Natural killer cell (primary cell): ENCODE data around the gene CLEC4A. TPM values are rescaled to one million over a fixed set of nuclear protein-coding genes. Genes with fewer than 3 reads are reported as not detected.
"Not testable (repeated sequence)": the region's sequence is repeated elsewhere in the genome, so short reads cannot be mapped to it uniquely, and the experiment has no call there.

ENCODE experiments used
- ATAC-seq, 3 donors: fragments of 150-1000 bp in 2 of 3; fragments of 200-7000 bp in 1 of 3; cut with Tn5 transposase; 1 replicate in 1 of 3; 2 replicates in 2 of 3; pipeline ENCODE4 v1.10.0; 2021; ENCODE audit warnings: mild to moderate bottlenecking in 2 of 3, moderate library complexity in 2 of 3
- DNase-seq, 2 donors: peaks; one replicate each; pipeline versions ENCODE4 v3.0.0 to v3.0.0-alpha.2; 2013 to 2021; ENCODE audit warnings: mixed read lengths in 1 of 2
- H3K27ac ChIP-seq: one replicate; pipeline ENCODE4 v1.5.1; 2013; ENCODE audit warnings: mild to moderate bottlenecking, low read length
- H3K27me3 ChIP-seq: one replicate; pipeline ENCODE4 v1.6.1; 2013; ENCODE audit warnings: low read length; ENCODE audit not compliant: control insufficient read depth, insufficient read depth
- H3K36me3 ChIP-seq: one replicate; pipeline ENCODE4 v1.6.1; 2013; ENCODE audit warnings: low read length; ENCODE audit not compliant: control insufficient read depth, insufficient read depth
- H3K4me1 ChIP-seq: one replicate; pipeline ENCODE4 v1.6.1; 2013; ENCODE audit warnings: low read length; ENCODE audit not compliant: control insufficient read depth, insufficient read depth
- H3K4me3 ChIP-seq: one replicate; pipeline ENCODE4 v1.5.1; 2013; ENCODE audit warnings: low read length
- H3K9me3 ChIP-seq: one replicate; pipeline ENCODE4 v1.6.1; 2013; ENCODE audit warnings: low read length; ENCODE audit not compliant: control insufficient read depth, insufficient read depth
- H3K27ac Mint-ChIP-seq, 2 donors: one replicate each; pipeline ENCODE4 v1.8.0; 2022; ENCODE audit warnings: mild to moderate bottlenecking in 2 of 2, mixed read lengths in 2 of 2, moderate library complexity in 1 of 2
- H3K27me3 Mint-ChIP-seq, 2 donors: one replicate each; pipeline ENCODE4 v1.8.0; 2022; ENCODE audit warnings: low read depth in 2 of 2, mixed read lengths in 2 of 2
- H3K36me3 Mint-ChIP-seq: one replicate; pipeline ENCODE4 v1.8.0; 2022; ENCODE audit warnings: mixed read lengths
- H3K4me1 Mint-ChIP-seq, 2 donors: one replicate each; pipeline ENCODE4 v1.8.0; 2022; ENCODE audit warnings: mixed read lengths in 2 of 2
- H3K4me3 Mint-ChIP-seq: one replicate; pipeline ENCODE4 v1.8.0; 2022; ENCODE audit warnings: mild to moderate bottlenecking, moderate library complexity, mixed read lengths
- H3K9me3 Mint-ChIP-seq, 2 donors: one replicate each; pipeline ENCODE4 v1.8.0; 2022; ENCODE audit warnings: mixed read lengths in 2 of 2
- WGBS: methylation state at CpG from one replicate; pipeline ENCODE4 v1.1.7; 2013; ENCODE audit warnings: missing lambda C conversion rate; ENCODE audit not compliant: insufficient coverage; 5-methylcytosine and 5-hydroxymethylcytosine counted together
- intact Hi-C: fragments of 100-400 bp; cut with micrococcal nuclease; formaldehyde crosslinking; loops from one replicate; pipeline ENCODE4 v1.14.2; 2022
- total RNA-seq, 4 donors: library from RNA; stranded (reverse); fragments of 120-200 nt in 1 of 4; gene quantifications; one replicate each; pipeline versions ENCODE4 v1.2.3 to v1.2.4, GENCODE V29; 2013 to 2022
- TF ChIP-seq, protein P1 (sequence below): fragments of 200-600 bp; IDR thresholded peaks from one replicate; pipeline ENCODE4 v1.8.0; 2022; ENCODE audit warnings: antibody characterized with exemption

The CLEC4A gene
- total RNA-seq, 3 donors from 2014 or later (not counting 1 experiment from before 2014, with no cell fraction given), result 1.6 to 6.9 (median 1.7) TPM

DNA sequence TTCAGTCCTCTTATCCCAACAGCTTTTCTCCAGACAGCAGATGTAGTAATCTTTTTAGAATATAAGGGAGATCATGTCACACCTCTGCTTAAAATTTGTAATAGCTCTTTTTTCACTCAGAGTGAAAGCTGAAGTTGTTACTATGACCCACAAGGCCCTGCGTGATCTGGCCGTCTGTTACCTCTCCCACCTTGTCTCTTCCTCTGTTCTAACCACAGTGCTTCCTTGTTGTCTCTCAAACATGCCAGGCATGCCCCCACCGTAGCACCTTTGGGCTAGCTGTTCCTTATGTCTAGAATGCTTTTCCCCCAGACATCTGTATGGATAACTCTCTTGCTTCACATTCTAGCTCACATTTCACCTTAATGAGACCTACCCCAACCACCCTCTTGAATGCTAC lies 34.8 kb upstream of the CLEC4A start:
- Mint-ChIP-seq H3K36me3 (peaks cover 34% of the 10 kb centered on the region), H3K4me1 (peaks cover 34 to 36% of the 10 kb centered on the region in 2 donors), H3K27ac (peak overlapping the region; percentile 86 to 90), H3K4me3 (peak overlapping the region; percentile 70), H3K27me3 (no peaks in the 10 kb centered on the region), H3K9me3 (no peaks in the 10 kb centered on the region)
- TF ChIP-seq, protein P1, sequence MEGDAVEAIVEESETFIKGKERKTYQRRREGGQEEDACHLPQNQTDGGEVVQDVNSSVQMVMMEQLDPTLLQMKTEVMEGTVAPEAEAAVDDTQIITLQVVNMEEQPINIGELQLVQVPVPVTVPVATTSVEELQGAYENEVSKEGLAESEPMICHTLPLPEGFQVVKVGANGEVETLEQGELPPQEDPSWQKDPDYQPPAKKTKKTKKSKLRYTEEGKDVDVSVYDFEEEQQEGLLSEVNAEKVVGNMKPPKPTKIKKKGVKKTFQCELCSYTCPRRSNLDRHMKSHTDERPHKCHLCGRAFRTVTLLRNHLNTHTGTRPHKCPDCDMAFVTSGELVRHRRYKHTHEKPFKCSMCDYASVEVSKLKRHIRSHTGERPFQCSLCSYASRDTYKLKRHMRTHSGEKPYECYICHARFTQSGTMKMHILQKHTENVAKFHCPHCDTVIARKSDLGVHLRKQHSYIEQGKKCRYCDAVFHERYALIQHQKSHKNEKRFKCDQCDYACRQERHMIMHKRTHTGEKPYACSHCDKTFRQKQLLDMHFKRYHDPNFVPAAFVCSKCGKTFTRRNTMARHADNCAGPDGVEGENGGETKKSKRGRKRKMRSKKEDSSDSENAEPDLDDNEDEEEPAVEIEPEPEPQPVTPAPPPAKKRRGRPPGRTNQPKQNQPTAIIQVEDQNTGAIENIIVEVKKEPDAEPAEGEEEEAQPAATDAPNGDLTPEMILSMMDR, result no peak
- intact Hi-C loops, result loop anchor here (5.0 kb wide), 1 partner anchor 156 kb away; no protein-coding TSS in a partner anchor
- Histone ChIP-seq H3K4me1 (peaks cover 27% of the 10 kb centered on the region), H3K27me3 (no peaks in the 10 kb centered on the region), H3K9me3 (no peaks in the 10 kb centered on the region), H3K36me3 (peaks cover 40% of the 10 kb centered on the region), H3K27ac (peak overlapping the region; percentile 80), H3K4me3 (no peak overlapping the region)
- peak in 1 of 2 donors; percentile 77 for DNase-seq
- WGBS, result 1% methylated on average over 3 of the region's 3 CpGs
- peak; percentile 83 to 95 (median 89) for ATAC-seq

DNA sequence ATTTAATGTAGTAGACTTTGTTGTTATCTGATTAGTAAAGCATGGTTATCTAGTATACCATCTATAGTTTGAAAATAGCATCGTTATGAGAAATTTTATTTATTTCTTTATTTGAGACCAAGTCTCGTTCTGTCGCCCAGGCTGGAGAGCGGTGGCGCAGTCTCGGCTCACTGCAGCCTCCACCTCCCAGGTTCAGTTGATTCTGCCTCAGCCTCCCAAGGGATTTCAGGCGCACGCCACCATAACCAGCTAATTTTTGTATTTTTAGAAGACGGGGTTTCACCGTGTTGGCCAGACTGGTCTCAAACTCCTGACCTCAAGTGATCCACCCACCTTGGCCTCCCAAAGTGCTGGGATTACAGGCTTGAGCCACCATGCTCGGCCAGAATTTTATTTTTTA lies 34.1 kb upstream of the CLEC4A start:
- not testable (repeated sequence) for H3K4me3 ChIP-seq, DNase-seq, H3K27ac ChIP-seq, H3K9me3 Mint-ChIP-seq, ATAC-seq, H3K27me3 Mint-ChIP-seq, H3K27me3 ChIP-seq, H3K9me3 ChIP-seq
- H3K4me1 Mint-ChIP-seq, result peaks cover 28 to 31% of the 10 kb centered on the region in 2 donors
- H3K4me1 ChIP-seq, result peaks cover 21% of the 10 kb centered on the region
- intact Hi-C loops, result loop anchor here (5.0 kb wide), 1 partner anchor 157 kb away; no protein-coding TSS in a partner anchor
- peaks cover 47% of the 10 kb centered on the region for H3K36me3 ChIP-seq
- H3K4me3 Mint-ChIP-seq, result peak overlapping the region; percentile 70
- WGBS, result 97% methylated on average over 11 of the region's 11 CpGs
- peaks cover 34% of the 10 kb centered on the region for H3K36me3 Mint-ChIP-seq
- H3K27ac Mint-ChIP-seq, result peak overlapping the region; percentile 86 to 90

DNA sequence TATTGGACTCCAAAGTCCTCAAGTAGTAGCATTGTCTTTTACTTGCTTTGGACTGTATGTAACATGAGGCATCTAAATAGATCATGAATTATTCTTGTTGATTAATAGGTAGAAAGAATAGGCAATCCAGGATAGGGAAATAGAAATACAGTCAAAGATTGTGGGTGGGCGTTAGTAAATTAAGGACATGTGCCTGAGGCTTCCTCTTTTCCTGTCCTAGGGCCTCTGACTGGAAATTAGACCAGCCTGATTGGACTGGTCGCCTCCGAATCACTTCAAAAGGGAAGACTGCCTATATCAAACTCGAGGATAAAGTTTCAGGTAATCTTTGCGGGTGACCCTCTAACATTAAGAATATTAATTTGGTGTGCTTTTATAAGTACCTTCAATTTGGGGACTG lies 33.7 kb upstream of the CLEC4A start:
- Mint-ChIP-seq H3K27ac (peak overlapping the region in 1 of 2 donors; percentile 86), H3K36me3 (peaks cover 38% of the 10 kb centered on the region), H3K4me1 (peaks cover 23 to 27% of the 10 kb centered on the region in 2 donors), H3K27me3 (no peaks in the 10 kb centered on the region), H3K9me3 (no peaks in the 10 kb centered on the region), H3K4me3 (no peak overlapping the region)
- H3K4me3 ChIP-seq, result no peak overlapping the region
- H3K27ac ChIP-seq, result no peak overlapping the region
- ATAC-seq (no peak), DNase-seq (no peak)
- intact Hi-C loops, result loop anchor here (5.0 kb wide), 1 partner anchor 157 kb away; no protein-coding TSS in a partner anchor
- 94% methylated on average over 5 of the region's 5 CpGs for WGBS
- TF ChIP-seq, protein P1, result no peak
- H3K36me3 ChIP-seq, result peaks cover 51% of the 10 kb centered on the region
- H3K4me1 ChIP-seq, result peaks cover 21% of the 10 kb centered on the region
- no peaks in the 10 kb centered on the region for H3K27me3 ChIP-seq
- H3K9me3 ChIP-seq, result no peaks in the 10 kb centered on the region

DNA sequence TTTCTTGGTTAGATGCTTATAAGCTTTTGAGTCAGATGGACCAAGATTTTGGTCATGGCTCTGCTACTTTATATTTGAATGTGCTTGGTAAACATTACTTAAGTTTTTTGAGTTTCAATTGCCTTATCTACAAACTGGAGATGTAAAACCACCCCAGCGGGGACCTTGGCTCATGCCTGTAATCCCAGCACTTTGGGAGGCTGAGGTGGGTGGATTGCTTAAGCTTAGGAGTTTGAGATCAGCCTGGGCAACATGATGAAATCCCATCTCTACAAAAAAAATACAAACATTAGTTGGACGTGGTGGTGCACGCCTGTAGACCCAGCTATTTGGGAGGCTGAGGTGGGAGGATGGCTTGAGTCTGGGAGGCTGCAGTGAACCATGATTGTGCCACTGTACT lies 30.1 kb upstream of the CLEC4A start:
- H3K27ac Mint-ChIP-seq, result no peak overlapping the region
- H3K9me3 ChIP-seq, result no peaks in the 10 kb centered on the region
- peaks cover 57% of the 10 kb centered on the region for H3K36me3 Mint-ChIP-seq
- peaks cover 81% of the 10 kb centered on the region for H3K36me3 ChIP-seq
- no peaks in the 10 kb centered on the region for H3K27me3 Mint-ChIP-seq
- H3K27me3 ChIP-seq, result no peaks in the 10 kb centered on the region
- ATAC-seq (no peak), DNase-seq (no peak)
- H3K9me3 Mint-ChIP-seq, result no peaks in the 10 kb centered on the region
- 100% methylated on average over 3 of the region's 3 CpGs for whole genome bisulfite sequencing
- H3K4me1 ChIP-seq, result peaks cover 9% of the 10 kb centered on the region
- H3K27ac ChIP-seq, result no peak overlapping the region
- TF ChIP-seq, protein P1, result no peak
- H3K4me3 Mint-ChIP-seq, result no peak overlapping the region
- peaks cover 14 to 19% of the 10 kb centered on the region in 2 donors for H3K4me1 Mint-ChIP-seq
- H3K4me3 ChIP-seq, result no peak overlapping the region
- intact Hi-C loops, result no loop called here
